Measurements from ENCODE around the gene RPS24. TPM values are rescaled to one million over a fixed set of nuclear protein-coding genes. Genes with fewer than 3 reads are reported as not detected.

The RPS24 gene
- total RNA-seq, 2 donors from 2014 or later = 929 to 1,505 TPM

DNA sequence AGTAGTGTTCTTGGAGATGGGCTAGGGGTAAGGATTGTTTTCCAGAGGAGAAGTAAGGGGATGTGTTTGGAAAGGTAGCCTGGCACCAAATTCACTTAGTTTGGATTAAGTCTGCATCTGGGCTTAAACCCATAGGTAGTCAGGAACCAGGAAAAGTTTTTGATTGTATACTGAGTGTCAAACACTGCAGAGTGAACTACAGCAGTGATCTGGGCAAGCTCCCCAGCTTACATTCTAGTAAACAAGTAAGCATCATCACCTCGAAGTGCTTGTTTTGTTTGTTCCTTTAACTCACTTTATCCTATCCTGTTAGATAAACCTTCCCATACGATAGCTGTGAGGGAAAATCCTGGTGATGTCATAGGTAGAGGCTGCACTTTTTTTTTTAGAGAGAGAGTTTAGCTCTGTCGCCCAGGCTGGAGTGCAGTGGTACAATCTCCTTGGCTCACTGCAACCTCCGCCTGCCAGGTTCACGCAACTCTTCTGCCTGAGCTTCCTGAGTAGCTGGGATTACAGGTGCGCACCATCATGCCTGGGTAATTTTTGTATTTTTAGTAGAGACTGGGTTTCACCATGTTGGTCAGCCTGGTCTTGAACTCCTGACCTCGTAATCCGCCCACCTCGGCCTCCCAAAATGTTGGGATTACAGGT, 2.4 kb downstream of the RPS24 start:
- Mint-ChIP-seq H3K4me1 (ENCODE audit: low read depth in 2 of 2) (peaks cover 39 to 49% of the 10 kb centered on the region in 2 donors), H3K4me3 (peak overlapping the region; percentile 97), H3K27me3 (no peaks in the 10 kb centered on the region), H3K9me3 (no peaks in the 10 kb centered on the region), H3K36me3 (peaks cover 51% of the 10 kb centered on the region), H3K27ac (peak overlapping the region; percentile 81 to 89)
- ATAC-seq (no peak), DNase-seq (ENCODE audit: low spot score) (no peak)

DNA sequence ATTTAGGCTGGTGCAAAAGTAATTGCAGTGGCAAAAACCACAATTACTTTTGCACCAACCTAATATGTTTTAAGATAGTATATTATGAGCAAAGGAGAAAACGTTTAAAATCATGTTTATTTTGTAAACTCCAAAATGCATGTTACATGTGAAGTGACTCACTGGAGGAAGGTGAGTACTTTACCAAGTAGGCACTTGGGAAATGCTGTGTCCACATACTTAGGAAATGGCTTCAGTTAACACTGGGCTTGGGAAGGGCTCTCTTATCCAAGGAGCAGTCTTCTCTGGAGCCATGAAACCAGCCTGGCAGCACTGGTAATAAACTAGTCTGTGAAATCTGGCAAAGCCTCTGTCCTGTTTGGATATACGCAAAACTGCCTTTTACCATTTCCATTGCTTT, 4.4 kb downstream of the RPS24 start:
- Mint-ChIP-seq H3K27me3 (no peaks in the 10 kb centered on the region), H3K4me1 (ENCODE audit: low read depth in 2 of 2) (peaks cover 51 to 61% of the 10 kb centered on the region in 2 donors), H3K27ac (no peak overlapping the region), H3K4me3 (peak overlapping the region; percentile 97), H3K36me3 (peaks cover 58% of the 10 kb centered on the region), H3K9me3 (no peaks in the 10 kb centered on the region)
- ATAC-seq (no peak), DNase-seq (ENCODE audit: low spot score) (no peak)

DNA sequence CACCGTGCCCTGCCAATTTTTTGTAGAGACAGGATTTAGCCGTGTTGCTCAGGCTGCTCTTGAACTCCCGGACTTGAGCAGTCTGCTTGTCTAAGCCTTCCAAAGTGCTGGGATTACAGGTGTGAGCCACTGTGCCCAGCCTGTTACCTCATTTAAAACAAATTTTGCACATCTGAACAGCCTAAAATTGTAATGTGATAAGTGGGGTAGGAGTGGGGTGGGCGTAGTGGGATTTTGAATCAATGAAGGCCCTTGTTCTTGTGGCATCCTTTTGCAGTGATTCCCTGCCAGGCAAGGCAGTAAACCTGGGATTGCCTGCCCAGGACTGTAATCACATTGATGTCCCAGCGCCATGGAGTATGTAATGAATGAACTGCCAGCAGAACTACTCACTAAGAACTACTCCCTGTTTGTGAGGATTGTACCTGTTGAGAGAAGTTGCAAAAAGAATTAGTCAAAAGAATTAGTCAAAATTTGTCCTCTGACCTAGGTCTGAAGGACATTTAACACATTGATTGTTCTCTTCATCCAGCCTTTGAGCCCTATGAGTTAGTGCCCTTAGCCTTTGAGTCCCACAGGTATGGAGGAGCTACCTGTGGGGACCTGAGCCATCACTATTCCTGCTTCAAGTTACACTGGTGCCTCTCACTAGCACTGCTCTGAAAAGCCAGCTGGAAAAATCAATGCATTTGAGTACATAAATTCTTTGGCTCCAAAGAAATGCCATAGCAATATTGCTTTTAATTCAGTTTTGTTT, 5.3 kb downstream of the RPS24 start:
- Mint-ChIP-seq H3K27ac (no peak overlapping the region), H3K4me3 (peak overlapping the region; percentile 10), H3K4me1 (ENCODE audit: low read depth in 2 of 2) (peaks cover 54 to 64% of the 10 kb centered on the region in 2 donors), H3K36me3 (peaks cover 58% of the 10 kb centered on the region), H3K9me3 (no peaks in the 10 kb centered on the region), H3K27me3 (no peaks in the 10 kb centered on the region)
- ATAC-seq (no peak), DNase-seq (ENCODE audit: low spot score) (no peak)

DNA sequence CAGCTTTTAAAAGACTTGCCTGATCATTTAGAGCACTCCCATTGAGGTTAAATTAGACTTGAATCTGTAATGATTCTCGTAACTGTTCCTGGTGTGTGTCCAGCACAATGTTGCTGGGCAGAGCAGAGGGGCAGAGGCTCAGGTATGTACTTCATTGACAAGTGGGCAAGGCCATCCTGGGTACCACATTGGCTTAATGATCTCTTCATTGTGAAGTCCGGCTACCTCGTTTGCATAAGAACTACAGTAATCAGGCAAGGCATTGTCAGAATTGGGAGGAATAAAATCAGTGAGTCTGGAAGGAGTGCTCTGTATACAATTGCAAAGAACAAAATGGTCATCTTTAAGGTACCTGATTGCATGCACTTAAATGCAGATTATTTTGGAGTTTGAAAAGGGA, 6.1 kb downstream of the RPS24 start:
- no peaks in the 10 kb centered on the region for H3K9me3 Mint-ChIP-seq
- no peaks in the 10 kb centered on the region for H3K27me3 Mint-ChIP-seq
- peaks cover 50% of the 10 kb centered on the region for H3K36me3 Mint-ChIP-seq
- ATAC-seq = no peak
- peak overlapping the region; percentile 10 for H3K4me3 Mint-ChIP-seq
- no peak for DNase-seq (ENCODE audit: low spot score)
- peak overlapping the region in 1 of 2 donors; percentile 22 for H3K27ac Mint-ChIP-seq
- H3K4me1 Mint-ChIP-seq (ENCODE audit: low read depth in 2 of 2) = peaks cover 53 to 65% of the 10 kb centered on the region in 2 donors

DNA sequence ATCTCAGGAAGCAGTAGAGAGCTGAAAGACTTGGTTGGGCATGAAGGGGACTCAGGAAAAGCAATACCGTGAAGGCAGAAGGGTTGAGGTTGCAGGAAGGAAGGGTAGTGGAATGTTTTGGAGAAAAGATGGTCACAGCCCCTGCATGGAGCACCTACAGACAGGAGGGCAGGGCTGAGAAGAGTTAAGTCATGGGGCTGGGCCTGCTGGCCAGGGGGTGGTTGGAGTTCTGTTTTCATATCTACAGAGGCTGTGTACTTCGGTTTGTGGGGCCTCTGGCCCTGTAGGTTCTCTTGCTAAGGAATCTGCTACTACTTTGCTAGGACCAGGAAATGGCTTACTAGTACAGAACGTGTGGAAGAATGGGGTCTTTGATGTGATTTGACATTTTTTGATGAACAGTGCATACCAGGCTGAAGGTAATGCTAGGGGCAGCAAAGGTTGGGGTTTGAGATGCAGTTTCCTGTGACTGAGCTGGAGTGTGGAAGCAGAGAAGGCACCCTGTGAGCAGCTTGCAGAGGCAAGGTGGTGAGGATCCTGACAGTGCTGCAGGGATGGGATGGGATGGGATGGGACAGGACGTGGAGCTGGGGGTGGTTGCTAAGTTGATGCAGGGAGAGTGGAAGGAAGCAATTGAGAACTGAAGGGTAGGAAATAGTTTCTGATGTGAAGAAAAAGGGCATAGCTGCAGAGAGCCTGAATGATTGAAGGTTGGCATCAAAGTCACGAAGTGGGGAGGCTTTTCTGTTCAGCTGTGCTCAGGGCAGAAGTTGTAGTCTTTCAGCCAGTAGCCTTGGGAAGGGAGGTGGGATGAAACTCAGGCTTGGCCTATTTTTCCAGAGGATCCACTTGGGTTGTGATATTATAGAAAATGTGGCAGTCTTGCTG, 7.8 kb downstream of the RPS24 start:
- ATAC-seq = peak in 1 of 2 donors; percentile 37

GRCh38 chr10:78042058-78042751, 8.5 kb downstream of the RPS24 start:
- ATAC-seq (no peak), DNase-seq (ENCODE audit: low spot score) (no peak)
- no peak overlapping the region for H3K4me3 Mint-ChIP-seq
- H3K36me3 Mint-ChIP-seq = peaks cover 27% of the 10 kb centered on the region
- peak overlapping the region; percentile 35 to 69 for H3K27ac Mint-ChIP-seq
- H3K4me1 Mint-ChIP-seq (ENCODE audit: low read depth in 2 of 2) = peaks cover 38 to 43% of the 10 kb centered on the region in 2 donors
- H3K9me3 Mint-ChIP-seq = no peaks in the 10 kb centered on the region
- H3K27me3 Mint-ChIP-seq = no peaks in the 10 kb centered on the region

More for the DNA sequence above, 7.8 kb downstream of the RPS24 start:
- H3K27me3 Mint-ChIP-seq = no peaks in the 10 kb centered on the region
- H3K9me3 Mint-ChIP-seq = no peaks in the 10 kb centered on the region
- H3K36me3 Mint-ChIP-seq = peaks cover 35% of the 10 kb centered on the region
- peak overlapping the region; percentile 5 for H3K4me3 Mint-ChIP-seq
- H3K4me1 Mint-ChIP-seq (ENCODE audit: low read depth in 2 of 2) = peaks cover 43 to 50% of the 10 kb centered on the region in 2 donors
- no peak for DNase-seq (ENCODE audit: low spot score)
- H3K27ac Mint-ChIP-seq = peak overlapping the region; percentile 34 to 69

- Mint-ChIP-seq H3K9me3 (no peaks in the 10 kb centered on the region), H3K27me3 (no peaks in the 10 kb centered on the region), H3K27ac (no peak overlapping the region), H3K4me3 (no peak overlapping the region), H3K36me3 (peaks cover 23% of the 10 kb centered on the region), H3K4me1 (ENCODE audit: low read depth in 2 of 2) (peaks cover 43% of the 10 kb centered on the region in 2 donors)
- DNase-seq (ENCODE audit: low spot score) (no peak), ATAC-seq (no peak)
Observed at GRCh38 chr10:78042752-78043104, 9.1 kb downstream of the RPS24 start.

DNA sequence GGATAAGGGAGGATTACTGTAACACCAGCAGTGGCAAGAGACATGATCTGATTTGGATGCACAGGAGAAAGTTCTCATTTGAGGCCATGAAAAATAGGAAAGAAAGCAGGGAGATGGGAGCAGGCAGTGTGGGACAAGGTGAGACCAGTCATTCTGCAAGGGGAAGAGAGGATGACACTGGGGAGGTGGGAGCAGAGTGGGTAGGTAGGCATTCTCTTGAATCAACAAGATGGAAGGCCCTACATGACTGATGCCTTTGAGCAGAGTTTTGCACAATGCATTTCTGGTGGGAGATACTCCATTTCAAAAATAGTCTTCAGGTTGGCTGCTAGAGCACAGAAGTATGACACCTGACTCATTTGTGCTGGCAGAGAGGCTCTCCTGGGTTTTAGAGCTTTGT, 10.5 kb downstream of the RPS24 start:
- Mint-ChIP-seq H3K36me3 (peaks cover 22% of the 10 kb centered on the region), H3K4me1 (ENCODE audit: low read depth in 2 of 2) (peaks cover 39 to 40% of the 10 kb centered on the region in 2 donors), H3K27me3 (no peaks in the 10 kb centered on the region), H3K9me3 (no peaks in the 10 kb centered on the region), H3K27ac (no peak overlapping the region), H3K4me3 (no peak overlapping the region)
- ATAC-seq (no peak), DNase-seq (ENCODE audit: low spot score) (no peak)

DNA sequence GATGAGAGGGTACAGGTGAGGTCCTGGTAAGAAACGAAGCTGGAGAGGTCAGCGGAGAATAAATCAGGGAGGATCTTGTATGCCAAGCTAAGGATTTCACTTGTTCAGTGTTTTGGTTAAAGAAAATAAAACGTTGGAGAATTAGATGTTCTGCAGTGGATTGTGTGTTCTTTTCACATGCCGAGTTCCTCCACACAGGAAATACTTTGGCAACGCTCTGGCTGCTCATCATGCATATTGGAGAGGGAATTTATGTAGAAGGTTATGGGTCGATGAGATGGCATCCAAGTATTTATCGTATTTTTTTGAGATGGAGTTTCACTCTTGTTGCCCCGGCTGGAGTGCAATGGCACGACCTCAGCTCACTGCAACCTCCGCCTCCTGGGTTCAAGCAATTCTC, 11.0 kb downstream of the RPS24 start:
- Mint-ChIP-seq H3K9me3 (no peaks in the 10 kb centered on the region), H3K4me3 (no peak overlapping the region), H3K27ac (no peak overlapping the region), H3K36me3 (peaks cover 17% of the 10 kb centered on the region), H3K4me1 (ENCODE audit: low read depth in 2 of 2) (peaks cover 34 to 37% of the 10 kb centered on the region in 2 donors), H3K27me3 (no peaks in the 10 kb centered on the region)
- DNase-seq (ENCODE audit: low spot score) (no peak), ATAC-seq (no peak)

- Mint-ChIP-seq H3K9me3 (no peaks in the 10 kb centered on the region), H3K36me3 (peaks cover 13% of the 10 kb centered on the region), H3K27me3 (no peaks in the 10 kb centered on the region), H3K4me3 (no peak overlapping the region), H3K27ac (no peak overlapping the region), H3K4me1 (ENCODE audit: low read depth in 2 of 2) (peaks cover 31 to 34% of the 10 kb centered on the region in 2 donors)
- no peak for ATAC-seq
- no peak for DNase-seq (ENCODE audit: low spot score)
Observed at GRCh38 chr10:78045237-78045636, 11.6 kb downstream of the RPS24 start.

- H3K27me3 Mint-ChIP-seq = no peaks in the 10 kb centered on the region
Observed at GRCh38 chr10:78045856-78046255, 12.2 kb downstream of the RPS24 start.

GRCh38 chr10:78046711-78047269, 13.1 kb downstream of the RPS24 start:
- Mint-ChIP-seq H3K4me1 (ENCODE audit: low read depth in 2 of 2) (peaks cover 18 to 22% of the 10 kb centered on the region in 2 donors), H3K27ac (no peak overlapping the region), H3K36me3 (no peaks in the 10 kb centered on the region), H3K4me3 (no peak overlapping the region), H3K27me3 (no peaks in the 10 kb centered on the region), H3K9me3 (no peaks in the 10 kb centered on the region)
- no peak for ATAC-seq
- no peak for DNase-seq (ENCODE audit: low spot score)

More at GRCh38 chr10:78045856-78046255, 12.2 kb downstream of the RPS24 start:
- no peak overlapping the region for H3K4me3 Mint-ChIP-seq
- H3K36me3 Mint-ChIP-seq = peaks cover 8% of the 10 kb centered on the region
- H3K9me3 Mint-ChIP-seq = no peaks in the 10 kb centered on the region
- ATAC-seq (no peak), DNase-seq (ENCODE audit: low spot score) (no peak)
- H3K27ac Mint-ChIP-seq = no peak overlapping the region
- H3K4me1 Mint-ChIP-seq (ENCODE audit: low read depth in 2 of 2) = peaks cover 27 to 31% of the 10 kb centered on the region in 2 donors

DNA sequence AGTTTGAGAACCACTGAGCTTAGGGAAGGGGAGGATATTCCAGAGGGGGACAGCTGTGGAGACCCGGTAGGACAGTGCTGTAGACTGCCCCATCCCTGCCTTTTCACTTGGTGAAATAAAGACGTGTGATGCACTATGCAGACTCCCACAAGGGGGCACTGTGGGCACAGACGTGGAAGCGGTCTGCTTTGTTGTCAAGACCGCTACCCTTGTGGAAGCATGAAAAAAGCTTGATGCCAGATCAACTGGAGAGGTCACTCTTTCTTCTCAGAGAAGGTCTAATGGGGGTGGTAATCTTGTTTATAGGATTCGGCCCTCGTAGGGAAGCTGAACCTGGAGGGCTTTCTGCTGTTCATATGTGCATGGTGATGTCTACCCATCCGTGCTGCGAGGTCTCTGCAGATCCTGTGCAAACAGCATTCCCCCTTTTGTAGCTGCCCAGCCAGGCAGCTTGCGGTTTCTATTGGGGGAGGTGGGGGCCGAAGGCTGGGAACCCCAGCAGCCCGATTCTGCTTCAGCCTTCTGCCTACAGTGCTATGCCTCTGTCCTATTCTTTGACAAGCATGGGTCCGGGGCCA, 13.7 kb downstream of the RPS24 start:
- Mint-ChIP-seq H3K36me3 (no peaks in the 10 kb centered on the region), H3K27ac (no peak overlapping the region), H3K4me3 (no peak overlapping the region), H3K4me1 (ENCODE audit: low read depth in 2 of 2) (peaks cover 18 to 19% of the 10 kb centered on the region in 2 donors), H3K9me3 (no peaks in the 10 kb centered on the region), H3K27me3 (no peaks in the 10 kb centered on the region)
- DNase-seq (ENCODE audit: low spot score) = peak; percentile 80
- peak; percentile 79 to 80 for ATAC-seq
